K562 (cell line): ENCODE data around the gene CFL1. TPM values are rescaled to one million over a fixed set of nuclear protein-coding genes. Genes with fewer than 3 reads are reported as not detected.

Experiments used
- ADNP ChIP-seq: fragments of 200-800 bp; sonication (Bioruptor generic); IDR thresholded peaks from 2 replicates; pipeline ENCODE4 v1.6.1; 2016; ENCODE audit warnings: missing genetic modification characterization, missing compliant biosample characterization
- BDP1 ChIP-seq: IDR thresholded peaks from 3 replicates; pipeline ENCODE4 v1.6.1; 2011; ENCODE audit not compliant: insufficient read length, insufficient read depth
- CC2D1A ChIP-seq: fragments of 450-650 bp; IDR thresholded peaks from 2 replicates; pipeline ENCODE4 v1.6.1; 2017; ENCODE audit warnings: mild to moderate bottlenecking
- CREM ChIP-seq: IDR thresholded peaks from 2 replicates; pipeline ENCODE4 v1.6.1; 2014; ENCODE audit warnings: antibody characterized with exemption, low read depth
- CTBP1 ChIP-seq: fragments of 450-650 bp; IDR thresholded peaks from 2 replicates; pipeline ENCODE4 v1.6.1; 2016; ENCODE audit warnings: borderline replicate concordance
- ESRRA ChIP-seq: fragments of 450-650 bp; IDR thresholded peaks from 2 replicates; pipeline ENCODE4 v1.6.1; 2014; ENCODE audit warnings: low read depth, mild to moderate bottlenecking, moderate library complexity, borderline replicate concordance
- GABPB1 ChIP-seq: sonication (generic); formaldehyde crosslinking; IDR thresholded peaks from 2 replicates; pipeline ENCODE4 v1.8.0; 2022; ENCODE audit warnings: mild to moderate bottlenecking, missing genetic modification reagents
- PHB2 ChIP-seq: fragments of 450-650 bp; IDR thresholded peaks from 2 replicates; pipeline ENCODE4 v1.6.1; 2017; ENCODE audit warnings: low read depth
- POLR2G ChIP-seq: fragments of 200-400 bp; formaldehyde crosslinking; IDR thresholded peaks from 2 replicates; pipeline ENCODE4 v1.6.1; 2017; ENCODE audit warnings: low read depth, mild to moderate bottlenecking, antibody characterized with exemption, low read length, moderate library complexity
- PRDM10 ChIP-seq: fragments of 450-650 bp; IDR thresholded peaks from 2 replicates; pipeline ENCODE4 v1.6.1; 2018; ENCODE audit not compliant: partially characterized antibody
- PREB ChIP-seq: sonication (generic); formaldehyde crosslinking; IDR thresholded peaks from 2 replicates; pipeline ENCODE4 v1.8.1; 2023; ENCODE audit warnings: mild to moderate bottlenecking, missing genetic modification reagents
- SMAD4 ChIP-seq: fragments of 250-450 bp; sonication (Bioruptor Pico); conservative IDR thresholded peaks from 2 replicates; pipeline ENCODE4 v1.8.0; 2021; ENCODE audit warnings: inconsistent platforms, mild to moderate bottlenecking, moderate library complexity
- SNRNP70 ChIP-seq: fragments of 200-400 bp; formaldehyde crosslinking; optimal IDR thresholded peaks from 2 replicates; pipeline ENCODE3; 2017; ENCODE audit warnings: low read depth, low read length
- U2AF1 ChIP-seq: fragments of 200-400 bp; formaldehyde crosslinking; optimal IDR thresholded peaks from 2 replicates; pipeline ENCODE3; 2017; ENCODE audit warnings: mild to moderate bottlenecking, low read depth, low read length, moderate library complexity
- XRCC5 ChIP-seq: fragments of 200-400 bp; formaldehyde crosslinking; IDR thresholded peaks from 2 replicates; pipeline ENCODE4 v1.6.1; 2017; ENCODE audit warnings: low read depth, mild to moderate bottlenecking, low read length
- ZFP1 ChIP-seq: fragments of 450-650 bp; formaldehyde crosslinking; IDR thresholded peaks from 2 replicates; pipeline ENCODE4 v1.4.0; 2020; ENCODE audit warnings: mild to moderate bottlenecking, mixed read lengths
- ZNF217 ChIP-seq: sonication (generic); formaldehyde crosslinking; IDR thresholded peaks from 2 replicates; pipeline ENCODE4 v1.8.0; 2022; ENCODE audit warnings: mild to moderate bottlenecking, missing genetic modification reagents
- ZNF76 ChIP-seq: fragments of 250-450 bp; sonication (Bioruptor Pico); IDR thresholded peaks from 2 replicates; pipeline ENCODE4 v1.4.0; 2020; ENCODE audit warnings: mild to moderate bottlenecking, moderate library complexity, borderline replicate concordance
- polyA plus RNA-seq, 8 experiments: library from polyadenylated mRNA; depleted of rRNA in 4 of 8; stranded (reverse) in 5 of 8; unstranded in 3 of 8; fragments of >200 nt; fragmentation: Nextera tagmentation in 2 of 8; fragmentation: Illumina TruSeq in 1 of 8; extraction: Ambion mirVana in 2 of 8; extraction: Trizol in 1 of 8; gene quantifications; 2 replicates each; pipeline versions ENCODE4 v1.2.1 to v1.2.3, GENCODE V29; 2011 to 2014; ENCODE audit warnings: inconsistent platforms in 1 of 8, missing spikeins in 1 of 8
- total RNA-seq, 7 experiments: library from RNA; depleted of rRNA in 6 of 7; stranded (reverse); fragments of >200 nt in 6 of 7; fragmentation: Illumina TruSeq in 2 of 7; extraction: Trizol in 2 of 7; gene quantifications; 2 replicates each; pipeline versions ENCODE4 v1.2.1 to v1.2.3, GENCODE V29; 2011 to 2021; ENCODE audit warnings: low replicate concordance in 1 of 7
- TF ChIP-seq, protein P1 (sequence below): sonication (generic); formaldehyde crosslinking; IDR thresholded peaks from 2 replicates; pipeline ENCODE4 v1.8.0; 2022; ENCODE audit warnings: mild to moderate bottlenecking, missing genetic modification reagents, borderline replicate concordance
- TF ChIP-seq, protein P2 (sequence below): sonication (generic); formaldehyde crosslinking; IDR thresholded peaks from 2 replicates; pipeline ENCODE4 v1.8.1; 2023; ENCODE audit warnings: mild to moderate bottlenecking, missing genetic modification reagents, moderate library complexity

CFL1 gene
- total and polyA plus RNA-seq, 9 of the 15 experiments (the other 6 are each of a cell fraction or from before 2014, with no cell fraction given) = 105 to 1,101 (median 859) TPM

DNA sequence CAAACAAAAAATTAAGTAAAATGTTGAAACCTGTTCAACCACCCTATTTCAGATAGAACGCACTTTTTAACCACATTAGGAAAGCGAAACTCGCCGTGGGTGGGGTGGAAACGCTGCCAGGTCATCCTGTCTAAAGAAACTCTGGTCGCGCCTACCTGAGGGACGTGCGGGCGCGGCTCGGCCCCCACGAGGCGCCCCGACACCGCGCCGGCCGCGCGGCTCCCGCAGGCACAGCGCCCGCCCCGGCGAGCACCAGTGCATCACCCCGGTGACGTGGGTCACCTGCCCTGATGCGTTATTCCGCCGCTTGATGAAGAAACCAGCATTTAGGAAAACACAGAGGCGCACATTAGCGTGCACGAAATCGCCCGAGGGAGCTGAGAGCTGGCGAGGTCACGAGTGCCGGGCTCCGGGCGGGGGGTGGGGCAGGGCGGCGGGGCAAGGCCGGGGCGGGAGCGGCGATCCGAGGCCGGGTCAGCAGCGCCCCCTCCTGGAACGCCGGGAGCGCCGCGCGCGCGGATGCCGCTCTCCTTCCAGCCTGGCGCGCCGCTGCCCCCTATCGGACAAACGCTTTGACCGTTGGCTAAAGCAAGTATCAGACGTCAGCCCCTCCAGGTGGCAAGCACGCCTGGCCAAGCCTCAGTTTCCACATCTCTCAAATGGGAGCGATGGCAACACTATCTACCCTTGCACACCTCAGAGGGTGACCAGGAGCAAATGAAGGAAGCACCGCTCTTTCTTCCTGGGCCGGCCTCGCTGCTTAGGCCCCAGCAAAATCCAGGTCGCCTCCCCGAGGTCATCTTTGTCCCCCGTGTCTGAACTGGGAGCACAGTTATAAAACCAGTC lies 39.9 kb downstream of the CFL1 start (continued):
- TF ChIP-seq, protein P1, sequence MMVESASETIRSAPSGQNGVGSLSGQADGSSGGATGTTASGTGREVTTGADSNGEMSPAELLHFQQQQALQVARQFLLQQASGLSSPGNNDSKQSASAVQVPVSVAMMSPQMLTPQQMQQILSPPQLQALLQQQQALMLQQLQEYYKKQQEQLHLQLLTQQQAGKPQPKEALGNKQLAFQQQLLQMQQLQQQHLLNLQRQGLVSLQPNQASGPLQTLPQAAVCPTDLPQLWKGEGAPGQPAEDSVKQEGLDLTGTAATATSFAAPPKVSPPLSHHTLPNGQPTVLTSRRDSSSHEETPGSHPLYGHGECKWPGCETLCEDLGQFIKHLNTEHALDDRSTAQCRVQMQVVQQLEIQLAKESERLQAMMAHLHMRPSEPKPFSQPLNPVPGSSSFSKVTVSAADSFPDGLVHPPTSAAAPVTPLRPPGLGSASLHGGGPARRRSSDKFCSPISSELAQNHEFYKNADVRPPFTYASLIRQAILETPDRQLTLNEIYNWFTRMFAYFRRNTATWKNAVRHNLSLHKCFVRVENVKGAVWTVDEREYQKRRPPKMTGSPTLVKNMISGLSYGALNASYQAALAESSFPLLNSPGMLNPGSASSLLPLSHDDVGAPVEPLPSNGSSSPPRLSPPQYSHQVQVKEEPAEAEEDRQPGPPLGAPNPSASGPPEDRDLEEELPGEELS (CRISPR knock-in tag) = no peak
- TF ChIP-seq PREB (CRISPR knock-in tag) (peak; percentile 88; the same call in 1 of the 2 replicates), PRDM10 (no peak), XRCC5 (peak; percentile 72), ADNP (tag) (peak; percentile 92), GABPB1 (peak; percentile 89), BDP1 (no peak), ZNF76 (CRISPR knock-in tag) (no peak), SNRNP70 (no peak), SMAD4 (no peak), POLR2G (peak; percentile 67), ESRRA (peak; percentile 38; the same call in 1 of the 2 replicates), ZNF217 (CRISPR knock-in tag) (no peak), CREM (peak; percentile 76), U2AF1 (no peak), CC2D1A (peak; percentile 20; the same call in 1 of the 2 replicates), ZFP1 (no peak), PHB2 (no peak), CTBP1 (peak; percentile 79; the same call in 1 of the 2 replicates)
- TF ChIP-seq, protein P2, sequence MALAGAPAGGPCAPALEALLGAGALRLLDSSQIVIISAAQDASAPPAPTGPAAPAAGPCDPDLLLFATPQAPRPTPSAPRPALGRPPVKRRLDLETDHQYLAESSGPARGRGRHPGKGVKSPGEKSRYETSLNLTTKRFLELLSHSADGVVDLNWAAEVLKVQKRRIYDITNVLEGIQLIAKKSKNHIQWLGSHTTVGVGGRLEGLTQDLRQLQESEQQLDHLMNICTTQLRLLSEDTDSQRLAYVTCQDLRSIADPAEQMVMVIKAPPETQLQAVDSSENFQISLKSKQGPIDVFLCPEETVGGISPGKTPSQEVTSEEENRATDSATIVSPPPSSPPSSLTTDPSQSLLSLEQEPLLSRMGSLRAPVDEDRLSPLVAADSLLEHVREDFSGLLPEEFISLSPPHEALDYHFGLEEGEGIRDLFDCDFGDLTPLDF (CRISPR knock-in tag) = no peak
